WTC11 (cell line): ENCODE data around the gene MINDY1. TPM values are rescaled to one million over a fixed set of nuclear protein-coding genes. Genes with fewer than 3 reads are reported as not detected.

Experiments used
- ATAC-seq: fragments of 200-7000 bp; cut with Tn5 transposase; 2 replicates; pipeline ENCODE4 v1.10.0; 2021; ENCODE audit warnings: mild to moderate bottlenecking, moderate library complexity
- CTCF ChIA-PET: fragments of 300-600 bp; sonication (Branson Sonifier 250); formaldehyde crosslinking; loops from one replicate; lab custom pipeline; 2021; ENCODE audit warnings: antibody characterized with exemption; lab: Charles Lee
- POLR2A ChIA-PET: fragments of 350-600 bp; sonication (Branson Sonifier 250); formaldehyde crosslinking; loops from one replicate; lab custom pipeline; 2021; ENCODE audit warnings: antibody characterized with exemption; lab: Charles Lee
- DNase-seq: peaks from one replicate; pipeline ENCODE4 v3.0.0; 2021; ENCODE audit warnings: low spot score
- H3K27ac Mint-ChIP-seq: 2 replicates; pipeline ENCODE4 v1.8.0; 2021; ENCODE audit warnings: mixed read lengths
- H3K27me3 Mint-ChIP-seq: 2 replicates; pipeline ENCODE4 v1.8.0; 2021; ENCODE audit warnings: low read depth, mild to moderate bottlenecking, moderate library complexity, mixed read lengths
- H3K36me3 Mint-ChIP-seq: 2 replicates; pipeline ENCODE4 v1.8.0; 2021; ENCODE audit warnings: mixed read lengths
- H3K4me1 Mint-ChIP-seq: 2 replicates; pipeline ENCODE4 v1.8.0; 2022; ENCODE audit warnings: mixed read lengths
- H3K4me3 Mint-ChIP-seq: 2 replicates; pipeline ENCODE4 v1.8.0; 2021; ENCODE audit warnings: mild to moderate bottlenecking, moderate library complexity, mixed read lengths
- H3K9me3 Mint-ChIP-seq: 2 replicates; pipeline ENCODE4 v1.8.0; 2021; ENCODE audit warnings: mixed read lengths
- CDX4 ChIP-seq: fragments of 250-450 bp; sonication (Bioruptor Pico); IDR thresholded peaks from 2 replicates; pipeline ENCODE4 v1.9.0; 2021; ENCODE audit warnings: moderate library complexity, mild to moderate bottlenecking, inconsistent platforms, borderline replicate concordance
- EMX1 ChIP-seq: fragments of 250-450 bp; sonication (Bioruptor Pico); IDR thresholded peaks from 2 replicates; pipeline ENCODE4 v1.8.0; 2021; ENCODE audit warnings: mild to moderate bottlenecking
- ETV6 ChIP-seq: sonication (generic); formaldehyde crosslinking; IDR thresholded peaks from 2 replicates; pipeline ENCODE4 v1.8.1; 2022; ENCODE audit warnings: mild to moderate bottlenecking, missing genetic modification reagents
- FOXP1 ChIP-seq: sonication (generic); formaldehyde crosslinking; IDR thresholded peaks from 2 replicates; pipeline ENCODE4 v1.8.0; 2022; ENCODE audit warnings: missing genetic modification reagents, mild to moderate bottlenecking, moderate library complexity, borderline replicate concordance
- GABPB1 ChIP-seq: sonication (generic); formaldehyde crosslinking; IDR thresholded peaks from 2 replicates; pipeline ENCODE4 v1.8.1; 2023; ENCODE audit warnings: mild to moderate bottlenecking, missing genetic modification reagents
- JAZF1 ChIP-seq: fragments of 250-450 bp; sonication (Bioruptor Pico); IDR thresholded peaks from 2 replicates; pipeline ENCODE4 v1.9.0; 2021; ENCODE audit warnings: moderate library complexity, mild to moderate bottlenecking, inconsistent platforms
- PRDM15 ChIP-seq: sonication (generic); formaldehyde crosslinking; IDR thresholded peaks from 2 replicates; pipeline ENCODE4 v1.8.0; 2022; ENCODE audit warnings: missing genetic modification reagents
- PREB ChIP-seq: sonication (generic); formaldehyde crosslinking; IDR thresholded peaks from 2 replicates; pipeline ENCODE4 v1.8.1; 2022; ENCODE audit warnings: mild to moderate bottlenecking, missing genetic modification reagents, moderate library complexity, borderline replicate concordance
- SMAD4 ChIP-seq: sonication (generic); formaldehyde crosslinking; IDR thresholded peaks from 2 replicates; pipeline ENCODE4 v1.8.0; 2022; ENCODE audit warnings: mild to moderate bottlenecking, missing genetic modification reagents
- TP53 ChIP-seq: sonication (generic); formaldehyde crosslinking; IDR thresholded peaks from 2 replicates; pipeline ENCODE4 v1.8.1; 2023; ENCODE audit warnings: mild to moderate bottlenecking, missing genetic modification reagents
- ZNF138 ChIP-seq: sonication (generic); formaldehyde crosslinking; conservative IDR thresholded peaks from 2 replicates; pipeline ENCODE4 v1.8.1; 2022; ENCODE audit warnings: mild to moderate bottlenecking, moderate library complexity, missing genetic modification reagents
- ZNF423 ChIP-seq: fragments of 250-450 bp; sonication (Bioruptor Pico); IDR thresholded peaks from 2 replicates; pipeline ENCODE4 v2.1.2; 2022; ENCODE audit warnings: mild to moderate bottlenecking, moderate library complexity
- ZNF532 ChIP-seq: fragments of 250-450 bp; sonication (Bioruptor Pico); IDR thresholded peaks from 2 replicates; pipeline ENCODE4 v1.9.0; 2021; ENCODE audit warnings: mild to moderate bottlenecking, borderline replicate concordance
- ZSCAN18 ChIP-seq: fragments of 250-450 bp; sonication (Bioruptor Pico); IDR thresholded peaks from 2 replicates; pipeline ENCODE4 v2.1.2; 2022; ENCODE audit warnings: mild to moderate bottlenecking, moderate library complexity
- total RNA-seq: library from RNA; stranded (reverse); gene quantifications from 3 replicates; pipeline ENCODE4 v1.2.3, GENCODE V29; 2021
- TF ChIP-seq, protein P1 (sequence below): sonication (generic); formaldehyde crosslinking; IDR thresholded peaks from 2 replicates; pipeline ENCODE4 v1.8.0; 2022; ENCODE audit warnings: mild to moderate bottlenecking, missing genetic modification reagents
- TF ChIP-seq, protein P2 (sequence below): sonication (generic); formaldehyde crosslinking; IDR thresholded peaks from 2 replicates; pipeline ENCODE4 v1.8.0; 2022; ENCODE audit warnings: mild to moderate bottlenecking, missing genetic modification reagents

MINDY1 gene
- total RNA-seq, 1 experiment from 2014 or later: 10.1 TPM

GRCh38 chr1:150992626-150993025, 14.1 kb downstream of the MINDY1 start (continued):
- TF ChIP-seq TP53 (no peak), ETV6 (no peak), GABPB1 (CRISPR knock-in tag) (no peak), ZNF138 (CRISPR knock-in tag) (no peak), ZSCAN18 (CRISPR knock-in tag) (no peak)

- CTCF ChIA-PET: interaction anchor here (10.3 kb wide), 1 partner anchor 7 kb away, joined by 109 read pairs; no protein-coding TSS in a partner anchor
- Mint-ChIP-seq H3K4me3 (no peak overlapping the region), H3K9me3 (no peaks in the 10 kb centered on the region), H3K27ac (no peak overlapping the region), H3K27me3 (no peaks in the 10 kb centered on the region), H3K36me3 (no peaks in the 10 kb centered on the region), H3K4me1 (no peaks in the 10 kb centered on the region)
- no peak for ATAC-seq
- no peak for DNase-seq
- TF ChIP-seq PRDM15: no peak
- TF ChIP-seq ZNF423 (CRISPR knock-in tag): no peak
- TF ChIP-seq, protein P1, sequence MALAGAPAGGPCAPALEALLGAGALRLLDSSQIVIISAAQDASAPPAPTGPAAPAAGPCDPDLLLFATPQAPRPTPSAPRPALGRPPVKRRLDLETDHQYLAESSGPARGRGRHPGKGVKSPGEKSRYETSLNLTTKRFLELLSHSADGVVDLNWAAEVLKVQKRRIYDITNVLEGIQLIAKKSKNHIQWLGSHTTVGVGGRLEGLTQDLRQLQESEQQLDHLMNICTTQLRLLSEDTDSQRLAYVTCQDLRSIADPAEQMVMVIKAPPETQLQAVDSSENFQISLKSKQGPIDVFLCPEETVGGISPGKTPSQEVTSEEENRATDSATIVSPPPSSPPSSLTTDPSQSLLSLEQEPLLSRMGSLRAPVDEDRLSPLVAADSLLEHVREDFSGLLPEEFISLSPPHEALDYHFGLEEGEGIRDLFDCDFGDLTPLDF: no peak
- no peak for TF ChIP-seq CDX4 (CRISPR knock-in tag)
- POLR2A ChIA-PET: no interaction called here
Observed at GRCh38 chr1:150987924-150988323, 18.8 kb downstream of the MINDY1 start.

- POLR2A ChIA-PET: no interaction called here
- no peak for TF ChIP-seq FOXP1 (CRISPR knock-in tag)
- TF ChIP-seq SMAD4 (CRISPR knock-in tag): no peak
- no peak for TF ChIP-seq ZNF532 (CRISPR knock-in tag)
- TF ChIP-seq, protein P2, sequence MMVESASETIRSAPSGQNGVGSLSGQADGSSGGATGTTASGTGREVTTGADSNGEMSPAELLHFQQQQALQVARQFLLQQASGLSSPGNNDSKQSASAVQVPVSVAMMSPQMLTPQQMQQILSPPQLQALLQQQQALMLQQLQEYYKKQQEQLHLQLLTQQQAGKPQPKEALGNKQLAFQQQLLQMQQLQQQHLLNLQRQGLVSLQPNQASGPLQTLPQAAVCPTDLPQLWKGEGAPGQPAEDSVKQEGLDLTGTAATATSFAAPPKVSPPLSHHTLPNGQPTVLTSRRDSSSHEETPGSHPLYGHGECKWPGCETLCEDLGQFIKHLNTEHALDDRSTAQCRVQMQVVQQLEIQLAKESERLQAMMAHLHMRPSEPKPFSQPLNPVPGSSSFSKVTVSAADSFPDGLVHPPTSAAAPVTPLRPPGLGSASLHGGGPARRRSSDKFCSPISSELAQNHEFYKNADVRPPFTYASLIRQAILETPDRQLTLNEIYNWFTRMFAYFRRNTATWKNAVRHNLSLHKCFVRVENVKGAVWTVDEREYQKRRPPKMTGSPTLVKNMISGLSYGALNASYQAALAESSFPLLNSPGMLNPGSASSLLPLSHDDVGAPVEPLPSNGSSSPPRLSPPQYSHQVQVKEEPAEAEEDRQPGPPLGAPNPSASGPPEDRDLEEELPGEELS: no peak
- no peak for TF ChIP-seq PREB (CRISPR knock-in tag)
- no peak for TF ChIP-seq ZSCAN18 (CRISPR knock-in tag)
- TF ChIP-seq JAZF1 (CRISPR knock-in tag): no peak
- TF ChIP-seq EMX1 (CRISPR knock-in tag): no peak
Observed at GRCh38 chr1:150985179-150985825, 21.4 kb downstream of the MINDY1 start.

More at GRCh38 chr1:150985179-150985825, 21.4 kb downstream of the MINDY1 start:
- DNase-seq (no peak), ATAC-seq (no peak)
- H3K27me3 Mint-ChIP-seq: no peaks in the 10 kb centered on the region
- peaks cover 20% of the 10 kb centered on the region for H3K4me1 Mint-ChIP-seq
- no peaks in the 10 kb centered on the region for H3K9me3 Mint-ChIP-seq
- H3K4me3 Mint-ChIP-seq: no peak overlapping the region
- no peaks in the 10 kb centered on the region for H3K36me3 Mint-ChIP-seq
- CTCF ChIA-PET: interaction anchor here (0.6 to 10.3 kb wide), 2 partner anchors 9 to 75 kb away, joined by 5 to 109 read pairs; no protein-coding TSS in a partner anchor
- 0 out of 2 replicates have a peak overlapping the region, but pooled peaks have one; percentile 8 for H3K27ac Mint-ChIP-seq
